Large intestine (tissue), 3 donors: Measurements from ENCODE around the gene MIS18BP1. TPM values are rescaled to one million over a fixed set of nuclear protein-coding genes. Genes with fewer than 3 reads are reported as not detected.

Source experiments
- DNase-seq, 2 donors: peaks; one replicate each; pipeline versions ENCODE4 v3.0.0 to v3.0.0-alpha.2; 2013
- H3K27ac ChIP-seq: one replicate; pipeline ENCODE4 v1.5.1; 2013; ENCODE audit warnings: low read length
- H3K27me3 ChIP-seq: 2 replicates; pipeline ENCODE4 v1.6.1; 2013; ENCODE audit warnings: low read length; ENCODE audit not compliant: control insufficient read depth, insufficient read depth
- H3K36me3 ChIP-seq: 2 replicates; pipeline ENCODE4 v1.6.1; 2013; ENCODE audit warnings: low read length; ENCODE audit not compliant: control insufficient read depth, insufficient read depth
- H3K4me1 ChIP-seq: one replicate; pipeline ENCODE4 v1.6.1; 2013; ENCODE audit warnings: low read length; ENCODE audit not compliant: control insufficient read depth, insufficient read depth
- H3K4me3 ChIP-seq: one replicate; pipeline ENCODE4 v1.5.1; 2013; ENCODE audit warnings: low read length
- H3K9me3 ChIP-seq: one replicate; pipeline ENCODE4 v1.6.1; 2013; ENCODE audit warnings: mild to moderate bottlenecking, low read depth, low read length, moderate library complexity; ENCODE audit not compliant: control insufficient read depth
- polyA plus RNA-seq: library from polyadenylated mRNA; unstranded; fragments of 120-200 nt; gene quantifications from one replicate; pipeline ENCODE4 v1.2.1, GENCODE V29; 2013

MIS18BP1 gene
- polyA plus RNA-seq, 1 donor: 29.8 TPM

- Histone ChIP-seq H3K27ac (no peak overlapping the region), H3K36me3 (no peaks in the 10 kb centered on the region), H3K27me3 (no peaks in the 10 kb centered on the region), H3K9me3 (no peaks in the 10 kb centered on the region), H3K4me3 (no peak overlapping the region), H3K4me1 (no peaks in the 10 kb centered on the region)
- DNase-seq: no peak
These were observed 96.9 kb downstream of the MIS18BP1 start for GRCh38 chr14:45156067-45156466.

Other genes starting within 250 kb of the MIS18BP1 start
- 69.0 TPM for gene PRPF39, start 169.1 kb downstream of the MIS18BP1 start, polyA plus RNA-seq
- 92.4 TPM for gene FKBP3, start 118.7 kb downstream of the MIS18BP1 start, polyA plus RNA-seq
- 3.7 TPM for gene FANCM, start 117.3 kb downstream of the MIS18BP1 start, polyA plus RNA-seq